ENCODE data around the gene PAX8.
"Not testable (repeated sequence)": the region's sequence is repeated elsewhere in the genome, so short reads cannot be mapped to it uniquely, and the experiment has no call there.

PAX8 gene

DNA sequence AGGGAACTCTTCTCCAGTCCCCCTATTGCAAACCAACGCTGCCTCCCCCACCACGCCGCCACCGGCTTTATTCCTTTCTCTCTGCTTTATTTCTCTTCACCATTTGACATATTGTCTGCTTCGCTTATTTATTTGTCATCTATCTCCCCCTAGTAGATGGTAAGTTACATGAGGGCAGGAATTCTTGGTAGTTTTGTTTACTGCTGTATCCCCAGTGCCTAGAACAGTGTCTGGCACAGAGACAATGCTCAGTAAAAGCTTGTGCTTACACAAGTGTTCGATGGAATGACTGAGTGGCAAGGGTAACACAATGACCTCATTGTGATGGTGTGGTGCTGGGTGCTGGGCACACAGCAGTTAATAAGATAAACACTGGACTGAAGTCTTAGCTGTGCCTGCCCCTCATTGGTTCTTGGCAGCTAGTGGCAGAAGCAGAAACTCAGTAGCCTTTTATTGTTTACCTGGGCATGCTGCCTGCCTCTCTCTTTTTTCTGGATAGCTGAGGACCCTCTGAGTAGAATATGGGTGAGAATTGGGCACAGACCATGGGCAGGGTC, 9.5 kb upstream of the PAX8 start:
- not testable (repeated sequence) for H3K9ac ChIP-seq (ENCODE audit: low read depth, low read length, poor library complexity); H2AFZ ChIP-seq (ENCODE audit: low read length); H3K4ac ChIP-seq (ENCODE audit: low read length); H2AK5ac ChIP-seq (ENCODE audit: low read depth, low read length); H3K4me3 ChIP-seq (ENCODE audit: low read length in 2 of 2); H4K8ac ChIP-seq (ENCODE audit: low read depth, low read length); H3K18ac ChIP-seq (ENCODE audit: low read length); H3K27ac ChIP-seq (replicated peaks; ENCODE audit: low read length); H3K9me3 ChIP-seq (replicated peaks in 1 of 2; ENCODE audit: control insufficient read depth in 2 of 2, insufficient read depth in 1 of 2, low read depth in 1 of 2, low read length in 2 of 2); H3K4me1 ChIP-seq (ENCODE audit: control insufficient read depth in 2 of 2, insufficient read depth in 1 of 2, low read depth in 1 of 2, low read length in 2 of 2); H3K79me1 ChIP-seq (ENCODE audit: low read depth, low read length); H3K4me2 ChIP-seq (ENCODE audit: insufficient read depth, low read length, poor library complexity, severe bottlenecking); H3K36me3 ChIP-seq (replicated peaks in 1 of 2; ENCODE audit: control insufficient read depth in 2 of 2, insufficient read depth in 2 of 2, low read length in 2 of 2); H2BK120ac ChIP-seq (ENCODE audit: low read depth, low read length); H4K91ac ChIP-seq (ENCODE audit: low read depth, low read length, poor library complexity); H2BK15ac ChIP-seq (ENCODE audit: low read length); H3K23ac ChIP-seq (ENCODE audit: low read depth, low read length, poor library complexity); H3K14ac ChIP-seq (ENCODE audit: low read length); H2BK12ac ChIP-seq (ENCODE audit: low read length); H2BK5ac ChIP-seq (ENCODE audit: low read length); DNase-seq (ENCODE audit: low spot score)
- H3K27me3 ChIP-seq (ENCODE audit: control insufficient read depth in 3 of 3, insufficient read depth in 3 of 3, low read depth in 1 of 3, low read length in 3 of 3), result peaks cover 0 to 10% (median 0%) of the 10 kb centered on the region in 3 experiments
- WGBS, 2 donors (ENCODE audit: extremely low coverage in 2 of 2, insufficient read length in 2 of 2, insufficient replicate concordance in 1 of 2), result no CpG with 5 or more reads among the region's 6 CpGs

DNA sequence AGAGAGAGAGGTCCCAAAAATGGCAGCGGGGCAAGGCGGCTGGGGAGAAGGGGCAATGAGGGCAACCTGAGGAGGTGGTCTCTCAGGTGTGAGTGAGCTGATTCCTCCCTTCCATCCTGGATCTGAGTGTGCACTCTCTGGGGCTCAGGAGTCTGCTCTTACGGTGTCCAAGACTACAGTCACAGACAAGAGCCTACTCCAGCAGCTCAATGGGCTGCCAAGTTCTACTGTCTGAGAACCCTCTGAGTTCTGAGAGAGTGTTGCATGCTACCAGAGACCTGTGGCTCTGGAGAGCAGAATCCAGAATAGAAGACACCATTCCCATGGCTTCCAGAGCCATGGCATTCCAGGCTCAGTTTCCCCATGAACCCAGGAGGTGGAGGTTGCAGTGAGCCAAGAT, 7.1 kb upstream of the PAX8 start:
- no peak overlapping the region for H3K14ac ChIP-seq (ENCODE audit: low read length)
- no peak overlapping the region for H3K4me3 ChIP-seq (ENCODE audit: low read length in 2 of 2)
- no peak overlapping the region for H3K27ac ChIP-seq (replicated peaks; ENCODE audit: low read length)
- no peaks in the 10 kb centered on the region for H3K36me3 ChIP-seq (replicated peaks in 1 of 2; ENCODE audit: control insufficient read depth in 2 of 2, insufficient read depth in 2 of 2, low read length in 2 of 2)
- H3K4me1 ChIP-seq (ENCODE audit: control insufficient read depth in 2 of 2, insufficient read depth in 1 of 2, low read depth in 1 of 2, low read length in 2 of 2), result peaks cover 0 to 3% of the 10 kb centered on the region in 2 donors
- no peak overlapping the region for H3K4me2 ChIP-seq (ENCODE audit: insufficient read depth, low read length, poor library complexity, severe bottlenecking)
- H3K4ac ChIP-seq (ENCODE audit: low read length), result no peak overlapping the region
- H3K27me3 ChIP-seq (ENCODE audit: control insufficient read depth in 3 of 3, insufficient read depth in 3 of 3, low read depth in 1 of 3, low read length in 3 of 3), result peaks cover 0 to 4% (median 0%) of the 10 kb centered on the region in 3 experiments
- no peak overlapping the region for H2BK15ac ChIP-seq (ENCODE audit: low read length)
- H3K9ac ChIP-seq (ENCODE audit: low read depth, low read length, poor library complexity), result no peak overlapping the region
- no peak overlapping the region for H3K23ac ChIP-seq (ENCODE audit: low read depth, low read length, poor library complexity)
- no peaks in the 10 kb centered on the region for H3K79me1 ChIP-seq (ENCODE audit: low read depth, low read length)
- no peak overlapping the region for H2AFZ ChIP-seq (ENCODE audit: low read length)
- H2AK5ac ChIP-seq (ENCODE audit: low read depth, low read length), result no peak overlapping the region
- WGBS, 2 donors (ENCODE audit: extremely low coverage in 2 of 2, insufficient read length in 2 of 2, insufficient replicate concordance in 1 of 2), result no CpG with 5 or more reads among the region's 3 CpGs
- H2BK5ac ChIP-seq (ENCODE audit: low read length), result no peak overlapping the region
- no peak overlapping the region for H2BK120ac ChIP-seq (ENCODE audit: low read depth, low read length)
- H4K8ac ChIP-seq (ENCODE audit: low read depth, low read length), result no peak overlapping the region
- no peak for DNase-seq (ENCODE audit: low spot score)
- H3K18ac ChIP-seq (ENCODE audit: low read length), result no peak overlapping the region
- H3K9me3 ChIP-seq (replicated peaks in 1 of 2; ENCODE audit: control insufficient read depth in 2 of 2, insufficient read depth in 1 of 2, low read depth in 1 of 2, low read length in 2 of 2), result no peaks in the 10 kb centered on the region
- no peak overlapping the region for H4K91ac ChIP-seq (ENCODE audit: low read depth, low read length, poor library complexity)
- no peak overlapping the region for H2BK12ac ChIP-seq (ENCODE audit: low read length)

DNA sequence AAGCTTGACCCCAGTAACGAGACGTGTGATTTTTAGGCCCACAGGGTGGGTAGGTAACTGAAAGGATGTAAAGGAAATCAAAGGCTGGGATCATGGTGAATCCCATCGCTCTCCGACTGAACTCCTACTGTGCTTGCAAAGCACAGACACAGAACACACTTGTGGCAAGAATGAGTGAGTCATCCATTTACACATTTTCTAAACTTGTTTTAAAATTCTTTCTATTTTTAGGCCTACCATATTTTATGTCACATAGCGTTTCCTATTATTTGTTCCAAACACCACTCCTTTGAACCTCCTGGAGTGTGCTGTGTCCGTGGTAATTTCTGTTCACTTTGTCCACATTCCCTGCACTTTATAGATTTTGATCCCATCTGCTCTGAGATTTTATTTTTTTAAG, 6.3 kb upstream of the PAX8 start:
- WGBS, 2 donors (ENCODE audit: extremely low coverage in 2 of 2, insufficient read length in 2 of 2, insufficient replicate concordance in 1 of 2), result no CpG with 5 or more reads among the region's 6 CpGs
- H2BK5ac ChIP-seq (ENCODE audit: low read length); H3K27ac ChIP-seq (replicated peaks; ENCODE audit: low read length); H3K4ac ChIP-seq (ENCODE audit: low read length); H3K4me1 ChIP-seq (ENCODE audit: control insufficient read depth in 2 of 2, insufficient read depth in 1 of 2, low read depth in 1 of 2, low read length in 2 of 2); H3K36me3 ChIP-seq (replicated peaks in 1 of 2; ENCODE audit: control insufficient read depth in 2 of 2, insufficient read depth in 2 of 2, low read length in 2 of 2); H3K18ac ChIP-seq (ENCODE audit: low read length); H3K9me3 ChIP-seq (replicated peaks in 1 of 2; ENCODE audit: control insufficient read depth in 2 of 2, insufficient read depth in 1 of 2, low read depth in 1 of 2, low read length in 2 of 2); H4K91ac ChIP-seq (ENCODE audit: low read depth, low read length, poor library complexity); H2AK5ac ChIP-seq (ENCODE audit: low read depth, low read length); H3K14ac ChIP-seq (ENCODE audit: low read length); DNase-seq (ENCODE audit: low spot score); H2BK15ac ChIP-seq (ENCODE audit: low read length); H2BK12ac ChIP-seq (ENCODE audit: low read length); H2BK120ac ChIP-seq (ENCODE audit: low read depth, low read length); H2AFZ ChIP-seq (ENCODE audit: low read length); H3K4me2 ChIP-seq (ENCODE audit: insufficient read depth, low read length, poor library complexity, severe bottlenecking); H4K8ac ChIP-seq (ENCODE audit: low read depth, low read length); H3K79me1 ChIP-seq (ENCODE audit: low read depth, low read length); H3K27me3 ChIP-seq (ENCODE audit: control insufficient read depth in 3 of 3, insufficient read depth in 3 of 3, low read depth in 1 of 3, low read length in 3 of 3); H3K9ac ChIP-seq (ENCODE audit: low read depth, low read length, poor library complexity); H3K4me3 ChIP-seq (ENCODE audit: low read length in 2 of 2); H3K23ac ChIP-seq (ENCODE audit: low read depth, low read length, poor library complexity): not testable (repeated sequence)

DNA sequence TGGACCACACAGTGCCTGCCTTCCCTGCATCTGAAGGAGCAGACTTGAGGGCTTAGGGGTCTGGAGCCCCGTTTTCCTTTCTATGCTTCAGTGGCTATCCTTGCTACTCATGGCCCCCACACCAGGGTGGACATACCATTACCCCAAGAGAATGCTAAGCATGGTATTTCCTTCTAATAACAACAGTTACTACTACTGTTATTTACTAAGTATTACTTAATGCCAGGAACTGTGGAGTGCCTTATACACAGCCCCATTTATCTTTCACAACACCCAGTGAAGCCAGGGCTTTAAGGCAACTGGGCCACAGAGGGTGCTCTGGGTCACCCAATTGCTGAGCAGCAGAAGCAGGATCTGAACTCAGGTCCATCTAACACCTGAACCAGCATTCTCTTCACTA, 5.8 kb upstream of the PAX8 start:
- no CpG with 5 or more reads among the region's 1 CpG for WGBS, 2 donors (ENCODE audit: extremely low coverage in 2 of 2, insufficient read length in 2 of 2, insufficient replicate concordance in 1 of 2)
- H3K4me3 ChIP-seq (ENCODE audit: low read length in 2 of 2), result no peak overlapping the region
- H2BK120ac ChIP-seq (ENCODE audit: low read depth, low read length), result no peak overlapping the region
- H3K9me3 ChIP-seq (replicated peaks in 1 of 2; ENCODE audit: control insufficient read depth in 2 of 2, insufficient read depth in 1 of 2, low read depth in 1 of 2, low read length in 2 of 2), result no peaks in the 10 kb centered on the region
- H3K4me1 ChIP-seq (ENCODE audit: control insufficient read depth in 2 of 2, insufficient read depth in 1 of 2, low read depth in 1 of 2, low read length in 2 of 2), result peaks cover 0 to 3% of the 10 kb centered on the region in 2 donors
- H3K27ac ChIP-seq (replicated peaks; ENCODE audit: low read length), result no peak overlapping the region
- H3K4me2 ChIP-seq (ENCODE audit: insufficient read depth, low read length, poor library complexity, severe bottlenecking), result no peak overlapping the region
- no peak overlapping the region for H2BK12ac ChIP-seq (ENCODE audit: low read length)
- DNase-seq (ENCODE audit: low spot score), result no peak
- H2BK15ac ChIP-seq (ENCODE audit: low read length), result no peak overlapping the region
- no peak overlapping the region for H2BK5ac ChIP-seq (ENCODE audit: low read length)
- no peak overlapping the region for H2AFZ ChIP-seq (ENCODE audit: low read length)
- no peak overlapping the region for H3K23ac ChIP-seq (ENCODE audit: low read depth, low read length, poor library complexity)
- H3K9ac ChIP-seq (ENCODE audit: low read depth, low read length, poor library complexity), result no peak overlapping the region
- H3K18ac ChIP-seq (ENCODE audit: low read length), result no peak overlapping the region
- H3K79me1 ChIP-seq (ENCODE audit: low read depth, low read length), result no peaks in the 10 kb centered on the region
- H4K91ac ChIP-seq (ENCODE audit: low read depth, low read length, poor library complexity), result no peak overlapping the region
- peaks cover 0 to 9% (median 0%) of the 10 kb centered on the region in 3 experiments for H3K27me3 ChIP-seq (ENCODE audit: control insufficient read depth in 3 of 3, insufficient read depth in 3 of 3, low read depth in 1 of 3, low read length in 3 of 3)
- H2AK5ac ChIP-seq (ENCODE audit: low read depth, low read length), result no peak overlapping the region
- peak overlapping the region; percentile 17 for H3K4ac ChIP-seq (ENCODE audit: low read length)
- no peak overlapping the region for H3K14ac ChIP-seq (ENCODE audit: low read length)
- no peaks in the 10 kb centered on the region for H3K36me3 ChIP-seq (replicated peaks in 1 of 2; ENCODE audit: control insufficient read depth in 2 of 2, insufficient read depth in 2 of 2, low read length in 2 of 2)
- H4K8ac ChIP-seq (ENCODE audit: low read depth, low read length), result no peak overlapping the region
